ENCODE data around the gene RAB39A. TPM values are rescaled to one million over a fixed set of nuclear protein-coding genes. Genes with fewer than 3 reads are reported as not detected.

The RAB39A gene
- total RNA-seq, result not detected

GRCh38 chr11:107928046-107928766 lies at the start of gene RAB39A:
TSS of gene RAB39A (plus strand) at chr11:107928448. CDS start at chr11:107928569, 121 bp downstream.

DNA sequence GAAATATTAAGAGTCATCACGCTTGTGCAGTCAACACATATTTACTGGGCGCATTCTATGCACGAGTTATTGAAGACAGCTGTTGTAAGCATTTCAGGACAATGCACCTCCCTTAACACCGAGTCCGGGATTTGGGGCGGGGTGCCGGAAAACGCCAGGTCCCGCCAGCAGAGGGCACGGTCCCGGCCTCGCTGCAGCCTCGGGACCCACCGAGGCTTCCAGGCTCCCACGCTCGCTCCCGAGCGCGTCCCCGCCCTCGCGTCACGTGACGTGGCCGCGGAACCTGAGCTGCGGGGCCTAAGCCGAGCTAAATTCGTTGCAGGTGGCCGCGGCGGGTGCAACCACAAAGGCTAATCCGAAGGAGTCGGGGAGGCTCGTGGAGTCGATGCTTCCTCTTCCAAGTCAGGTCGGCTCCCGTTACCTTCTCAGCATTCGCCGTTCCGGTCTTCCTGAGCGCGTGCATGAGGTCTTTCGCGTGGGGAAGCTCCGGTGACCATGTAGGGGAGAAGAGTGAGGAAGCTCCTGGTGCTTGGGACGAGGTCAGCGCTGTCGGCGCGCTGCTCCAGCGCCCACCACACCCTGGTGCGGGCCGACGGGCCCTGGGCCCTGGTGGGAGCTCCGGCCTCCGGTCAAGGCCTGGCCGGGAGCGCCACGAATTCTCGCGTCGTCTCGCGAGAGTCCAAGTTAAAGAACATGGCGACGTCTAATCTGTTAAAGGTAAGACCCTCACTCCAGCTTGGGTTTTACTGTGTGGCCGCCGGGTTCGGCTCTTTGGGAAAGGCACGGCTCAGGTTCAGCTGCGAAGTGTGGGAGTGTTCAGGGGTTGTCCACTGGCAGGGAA lies 80.6 kb downstream of the RAB39A start, which contains the start of gene CUL5:
Gene CUL5 (plus strand): TSS at position 243 of the 841 bp plus-strand sequence. CDS start 451 bp downstream, at position 694.

Other genes with a start within 250 kb of the RAB39A start
- gene SLN, start 216.4 kb upstream of the RAB39A start, total RNA-seq, result not detected
- 1 to 10 TPM; 5.5 to 6.2 TPM for gene SLC35F2, start 69.7 kb upstream of the RAB39A start, total RNA-seq
- gene CUL5, start 80.5 kb downstream of the RAB39A start, total RNA-seq, result 10 to 100 TPM; 29.5 to 30.8 TPM
- gene ACAT1, start 193.1 kb downstream of the RAB39A start, total RNA-seq, result 10 to 100 TPM; 34.3 to 34.4 TPM